ENCODE data around the gene EAF2. TPM values are rescaled to one million over a fixed set of nuclear protein-coding genes. Genes with fewer than 3 reads are reported as not detected.
"Not testable (repeated sequence)": the region's sequence is repeated elsewhere in the genome, so short reads cannot be mapped to it uniquely, and the experiment has no call there.

EAF2 gene
- total RNA-seq, 1 donor from 2014 or later = 14.5 TPM

DNA sequence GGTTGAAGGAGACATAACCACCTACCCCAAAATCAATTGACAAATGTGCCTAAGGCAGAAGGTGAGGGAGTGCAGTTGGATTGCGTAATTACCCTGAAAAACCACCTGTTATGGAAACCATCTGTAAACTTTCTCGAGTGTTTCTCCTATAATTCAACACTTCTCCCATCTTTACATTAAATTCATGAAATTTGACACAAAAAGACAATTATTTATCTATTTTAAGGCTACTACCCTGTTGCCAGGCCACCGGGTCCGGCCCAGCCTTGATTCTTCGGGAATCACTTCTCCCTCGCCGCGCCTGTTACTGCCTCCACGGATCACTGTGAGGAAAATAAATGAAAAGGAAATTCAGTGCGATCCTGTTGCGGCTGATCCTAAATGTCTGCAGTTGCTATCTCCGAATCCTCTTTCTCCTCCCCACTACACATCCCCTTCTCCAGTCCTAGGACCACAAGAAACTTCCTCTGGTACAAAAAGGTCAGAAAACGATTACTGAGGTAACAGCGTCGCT, 795 bp upstream of the EAF2 start:
- no peaks in the 10 kb centered on the region for H3K9me3 Mint-ChIP-seq
- peaks cover 44% of the 10 kb centered on the region for H3K4me1 Mint-ChIP-seq
- peak overlapping the region; percentile 96 for H3K27ac Mint-ChIP-seq
- H3K27me3 Mint-ChIP-seq = no peaks in the 10 kb centered on the region
- peak; percentile 69 for DNase-seq
- intact Hi-C loops (cut with micrococcal nuclease) = loop anchor here (2.0 to 10.0 kb wide), 2 partner anchors 421 to 551 kb away; partner anchors contain the start of gene FAM162A
- H3K36me3 Mint-ChIP-seq (ENCODE audit: low read depth) = peaks cover 33% of the 10 kb centered on the region
- H3K4me3 Mint-ChIP-seq = peak overlapping the region; percentile 90

DNA sequence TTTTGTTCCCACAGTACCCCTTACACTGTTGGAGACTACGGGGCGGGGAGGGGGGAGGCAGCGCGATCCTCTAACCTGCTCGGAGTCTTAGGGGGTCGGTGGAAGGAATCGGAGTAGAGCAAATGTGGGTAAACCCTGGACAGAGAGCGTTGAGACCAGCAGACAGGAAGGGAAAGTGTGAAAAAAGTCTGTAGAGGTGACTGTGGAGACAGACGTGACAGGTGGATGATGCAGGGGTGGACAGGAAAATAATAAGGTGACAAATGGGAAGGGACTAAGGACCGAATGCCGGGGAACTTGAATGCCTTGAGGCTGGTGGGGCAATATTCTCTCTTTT, 424 bp downstream of the EAF2 start:
- H3K27ac Mint-ChIP-seq = peak overlapping the region; percentile 96
- no peak for DNase-seq
- H3K27me3 Mint-ChIP-seq = no peaks in the 10 kb centered on the region
- H3K4me3 Mint-ChIP-seq = peak overlapping the region; percentile 90
- peaks cover 35% of the 10 kb centered on the region for H3K36me3 Mint-ChIP-seq (ENCODE audit: low read depth)
- peaks cover 41% of the 10 kb centered on the region for H3K4me1 Mint-ChIP-seq
- H3K9me3 Mint-ChIP-seq = no peaks in the 10 kb centered on the region
- intact Hi-C loops (cut with micrococcal nuclease) = loop anchor here (1.0 to 10.0 kb wide), 7 partner anchors 86 to 549 kb away; partner anchors contain the start of genes FAM162A, GOLGB1 and HCLS1

DNA sequence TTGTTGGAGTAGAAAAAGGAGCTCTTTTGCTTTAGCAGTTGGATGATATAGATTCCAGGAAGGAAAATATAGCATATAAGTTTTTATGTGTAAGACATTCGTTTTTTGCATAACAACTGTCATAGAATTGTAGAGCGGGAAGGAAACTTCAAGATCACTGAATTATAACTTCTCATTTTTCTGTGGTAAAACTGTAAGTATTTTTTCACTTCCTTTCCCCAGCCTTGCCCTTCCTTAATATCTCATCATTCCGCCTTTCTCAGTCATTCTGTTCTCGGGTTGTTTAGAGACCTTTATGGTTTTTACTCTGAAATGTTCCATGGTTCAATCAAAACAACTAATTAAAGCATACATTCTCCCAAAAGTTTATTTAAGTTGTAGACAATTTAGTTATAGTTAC, 1.1 kb downstream of the EAF2 start:
- H3K27ac Mint-ChIP-seq = peak overlapping the region; percentile 96
- no peak for DNase-seq
- H3K27me3 Mint-ChIP-seq = no peaks in the 10 kb centered on the region

DNA sequence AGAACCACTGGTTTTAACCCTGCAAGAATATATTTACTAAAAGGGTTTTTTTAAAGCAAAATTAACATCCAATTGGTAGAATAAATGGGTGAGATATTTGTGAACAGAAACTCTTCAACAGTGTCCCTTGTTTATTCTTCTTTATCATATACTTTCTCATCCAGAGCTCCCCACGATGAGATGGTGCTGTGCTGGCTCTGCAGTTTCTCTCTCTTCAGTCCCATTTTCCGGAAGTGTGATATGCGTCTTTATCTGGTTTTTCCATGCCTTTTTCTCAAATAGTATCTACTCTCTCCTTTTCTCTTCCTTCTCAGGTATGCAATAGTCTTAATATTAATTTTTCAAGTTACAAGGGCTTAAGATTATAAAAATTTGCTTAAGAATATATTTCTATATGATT, 1.5 kb downstream of the EAF2 start:
- Mint-ChIP-seq H3K27me3 (no peaks in the 10 kb centered on the region), H3K4me3 (peak overlapping the region; percentile 90), H3K9me3 (no peaks in the 10 kb centered on the region), H3K36me3 (ENCODE audit: low read depth) (peaks cover 31% of the 10 kb centered on the region), H3K27ac (peak overlapping the region; percentile 96), H3K4me1 (peaks cover 34% of the 10 kb centered on the region)
- no peak for DNase-seq
- intact Hi-C loops (cut with micrococcal nuclease) = loop anchor here (5.0 to 10.0 kb wide), 2 partner anchors 266 to 418 kb away; no protein-coding TSS in a partner anchor

More for the DNA sequence above, 1.1 kb downstream of the EAF2 start:
- peaks cover 36% of the 10 kb centered on the region for H3K4me1 Mint-ChIP-seq
- peaks cover 34% of the 10 kb centered on the region for H3K36me3 Mint-ChIP-seq (ENCODE audit: low read depth)
- H3K4me3 Mint-ChIP-seq = peak overlapping the region; percentile 90
- intact Hi-C loops (cut with micrococcal nuclease) = loop anchor here (5.0 to 10.0 kb wide), 2 partner anchors 266 to 419 kb away; no protein-coding TSS in a partner anchor
- no peaks in the 10 kb centered on the region for H3K9me3 Mint-ChIP-seq

DNA sequence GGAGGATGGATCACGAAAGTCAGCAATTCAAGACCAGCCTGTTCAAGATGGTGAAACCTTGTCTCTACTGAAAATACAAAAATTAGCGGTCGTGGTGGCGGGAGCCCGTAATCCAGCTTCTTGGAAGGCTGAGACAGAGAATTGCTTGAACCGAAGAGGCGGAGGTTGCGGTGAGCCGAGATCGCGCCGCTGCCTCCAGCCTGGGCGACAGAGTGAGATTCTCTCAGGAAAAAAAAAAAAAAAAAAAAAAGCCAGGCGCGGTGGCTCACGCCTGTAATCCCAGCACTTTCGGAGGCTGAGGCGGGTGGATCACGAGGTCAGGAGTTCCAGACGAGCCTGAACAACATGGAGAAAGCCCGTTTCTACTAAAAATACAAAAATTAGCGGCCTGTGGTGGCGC, 5.0 kb downstream of the EAF2 start:
- Mint-ChIP-seq H3K36me3 (ENCODE audit: low read depth) (peaks cover 10% of the 10 kb centered on the region), H3K4me3 (no peak overlapping the region), H3K27ac (no peak overlapping the region), H3K9me3 (no peaks in the 10 kb centered on the region), H3K4me1 (peaks cover 20% of the 10 kb centered on the region), H3K27me3 (no peaks in the 10 kb centered on the region)
- intact Hi-C loops (cut with micrococcal nuclease) = loop anchor here (5.0 to 10.0 kb wide), 2 partner anchors 262 to 415 kb away; no protein-coding TSS in a partner anchor
- no peak for DNase-seq

DNA sequence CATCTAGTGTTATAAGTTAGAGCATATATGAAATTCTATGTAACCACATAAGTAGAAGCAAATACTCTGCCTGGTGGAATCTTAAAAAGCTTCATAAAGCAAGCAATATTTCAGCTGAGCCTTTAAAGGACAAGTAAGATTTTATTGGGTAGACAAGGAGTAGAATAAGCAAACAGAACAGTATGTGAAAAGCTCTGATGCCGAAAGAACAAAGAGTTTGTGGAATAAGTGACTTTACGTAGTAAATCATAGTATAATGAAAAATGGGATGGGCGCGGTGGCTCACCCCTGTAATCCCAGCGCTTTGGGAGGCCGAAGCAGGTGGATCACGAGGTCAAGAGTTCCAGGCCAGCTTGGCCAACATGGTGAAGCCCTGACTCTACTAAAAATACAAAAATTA, 9.9 kb downstream of the EAF2 start:
- intact Hi-C loops (cut with micrococcal nuclease) = no loop called here
- H3K27me3 Mint-ChIP-seq = no peaks in the 10 kb centered on the region

DNA sequence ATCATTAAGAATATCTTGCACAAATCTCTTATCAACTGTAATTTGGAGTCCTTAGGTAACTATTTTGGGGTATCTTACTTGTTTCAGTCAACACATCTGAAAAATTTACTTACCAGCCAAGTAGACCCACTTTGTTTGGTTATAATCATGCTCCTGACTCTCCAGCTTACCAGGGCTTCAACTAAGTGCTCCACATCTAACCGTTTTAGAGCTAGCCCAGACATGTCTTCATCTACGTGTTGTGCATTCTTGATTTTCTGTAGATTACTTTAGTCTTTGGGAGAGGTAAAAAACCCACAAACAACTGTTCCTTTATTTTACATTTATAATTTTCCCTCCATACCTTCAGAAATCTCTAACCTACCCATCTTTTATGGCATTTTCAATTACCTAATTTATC, 17.2 kb downstream of the EAF2 start:
- Mint-ChIP-seq H3K27me3 (no peaks in the 10 kb centered on the region), H3K27ac (no peak overlapping the region), H3K9me3 (no peaks in the 10 kb centered on the region), H3K4me3 (no peak overlapping the region), H3K36me3 (ENCODE audit: low read depth) (peaks cover 16% of the 10 kb centered on the region), H3K4me1 (no peaks in the 10 kb centered on the region)
- DNase-seq = no peak
- intact Hi-C loops (cut with micrococcal nuclease) = no loop called here

More for the DNA sequence above, 9.9 kb downstream of the EAF2 start:
- peaks cover 14% of the 10 kb centered on the region for H3K36me3 Mint-ChIP-seq (ENCODE audit: low read depth)
- DNase-seq = no peak
- no peaks in the 10 kb centered on the region for H3K4me1 Mint-ChIP-seq
- H3K4me3 Mint-ChIP-seq = no peak overlapping the region
- H3K9me3 Mint-ChIP-seq = no peaks in the 10 kb centered on the region
- H3K27ac Mint-ChIP-seq = no peak overlapping the region

DNA sequence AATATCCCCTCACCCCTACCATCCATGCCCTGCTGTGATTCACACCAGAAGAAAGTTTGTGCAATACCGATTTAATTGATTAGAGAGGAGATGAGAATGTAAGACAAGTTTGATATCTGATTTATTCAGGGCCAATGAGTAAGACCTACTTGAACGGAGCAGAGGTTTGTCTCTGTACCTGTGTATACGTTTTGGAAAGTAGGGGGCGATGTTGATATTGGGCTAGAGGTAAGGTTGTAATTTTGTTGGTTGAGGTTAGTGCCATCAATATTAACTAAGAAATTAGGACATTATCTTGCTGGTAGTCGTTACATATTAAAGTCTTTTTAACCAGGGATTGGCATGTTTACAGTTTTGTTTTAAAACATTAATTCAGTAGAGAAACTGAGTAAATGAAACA, 20.5 kb downstream of the EAF2 start:
- Mint-ChIP-seq H3K27me3 (no peaks in the 10 kb centered on the region), H3K36me3 (ENCODE audit: low read depth) (peaks cover 26% of the 10 kb centered on the region), H3K4me3 (no peak overlapping the region), H3K4me1 (no peaks in the 10 kb centered on the region), H3K9me3 (no peaks in the 10 kb centered on the region), H3K27ac (no peak overlapping the region)
- intact Hi-C loops (cut with micrococcal nuclease) = no loop called here
- no peak for DNase-seq

DNA sequence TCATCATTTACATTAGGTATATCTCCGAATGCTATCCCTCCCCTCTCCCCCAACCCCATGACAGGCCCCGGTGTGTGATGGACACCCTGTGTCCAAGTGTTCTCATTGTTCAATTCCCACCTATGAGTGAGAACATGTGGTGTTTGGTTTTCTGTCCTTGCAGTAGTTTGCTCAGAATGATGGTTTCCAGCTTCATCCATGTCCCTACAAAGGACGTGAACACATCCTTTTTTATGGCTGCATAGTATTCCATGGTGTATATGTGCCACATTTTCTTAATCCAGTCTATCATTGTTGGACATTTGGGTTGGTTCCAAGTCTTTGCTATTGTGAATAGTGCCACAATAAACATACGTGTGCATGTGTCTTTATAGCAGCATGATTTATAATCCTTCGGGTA, 22.8 kb downstream of the EAF2 start:
- intact Hi-C loops (cut with micrococcal nuclease); H3K4me1 Mint-ChIP-seq; H3K9me3 Mint-ChIP-seq: not testable (repeated sequence)

DNA sequence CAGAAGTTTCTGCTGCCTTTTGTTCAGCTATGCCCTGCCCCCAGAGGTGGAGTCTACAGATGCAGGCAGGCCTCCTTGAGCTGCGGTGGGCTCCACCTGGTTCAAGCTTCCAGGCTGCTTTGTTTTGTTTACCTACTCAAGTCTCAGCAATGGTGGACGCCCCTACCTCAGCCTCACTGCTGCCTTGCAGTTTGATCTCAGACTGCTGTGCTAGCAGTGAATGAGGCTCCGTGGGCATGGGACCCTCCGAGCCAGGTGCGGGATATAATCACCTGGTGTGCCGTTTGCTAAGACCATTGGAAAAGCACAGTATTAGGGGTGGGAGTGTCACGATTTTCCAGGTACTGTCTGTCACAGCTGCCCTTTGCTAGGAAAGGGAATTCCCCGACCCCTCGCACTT, 28.2 kb downstream of the EAF2 start:
- DNase-seq; intact Hi-C loops (cut with micrococcal nuclease): not testable (repeated sequence)
- peaks cover 25% of the 10 kb centered on the region for H3K36me3 Mint-ChIP-seq (ENCODE audit: low read depth)

More for the DNA sequence above, 22.8 kb downstream of the EAF2 start:
- not testable (repeated sequence) for H3K27ac Mint-ChIP-seq, DNase-seq, H3K27me3 Mint-ChIP-seq, H3K4me3 Mint-ChIP-seq
- H3K36me3 Mint-ChIP-seq (ENCODE audit: low read depth) = peaks cover 29% of the 10 kb centered on the region

DNA sequence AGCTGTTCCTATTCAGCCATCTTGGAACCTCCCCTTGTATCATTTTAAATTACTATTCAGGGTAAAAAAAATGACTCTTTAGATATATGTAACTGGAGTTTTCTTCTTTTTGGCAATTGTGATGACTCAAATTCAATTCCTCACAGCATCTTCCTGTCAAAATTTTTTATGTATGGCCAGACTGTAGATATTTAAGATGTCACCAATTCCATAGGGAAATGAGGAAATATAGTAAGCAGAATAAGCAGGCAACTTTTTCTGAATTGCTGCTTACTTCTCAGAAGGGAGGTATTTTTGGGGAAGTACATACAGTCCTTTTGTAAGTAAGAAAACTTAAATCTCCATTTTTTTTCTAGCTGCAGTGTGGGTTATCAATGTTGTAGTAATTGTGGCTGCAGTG, 28.8 kb downstream of the EAF2 start:
- no peaks in the 10 kb centered on the region for H3K27me3 Mint-ChIP-seq
- H3K4me3 Mint-ChIP-seq = no peak overlapping the region
- peaks cover 2% of the 10 kb centered on the region for H3K4me1 Mint-ChIP-seq
- peaks cover 22% of the 10 kb centered on the region for H3K36me3 Mint-ChIP-seq (ENCODE audit: low read depth)
- intact Hi-C loops (cut with micrococcal nuclease) = no loop called here
- no peaks in the 10 kb centered on the region for H3K9me3 Mint-ChIP-seq
- no peak for DNase-seq
- H3K27ac Mint-ChIP-seq = no peak overlapping the region

More for the DNA sequence above, 28.2 kb downstream of the EAF2 start:
- not testable (repeated sequence) for H3K9me3 Mint-ChIP-seq, H3K4me3 Mint-ChIP-seq, H3K27ac Mint-ChIP-seq, H3K4me1 Mint-ChIP-seq, H3K27me3 Mint-ChIP-seq

DNA sequence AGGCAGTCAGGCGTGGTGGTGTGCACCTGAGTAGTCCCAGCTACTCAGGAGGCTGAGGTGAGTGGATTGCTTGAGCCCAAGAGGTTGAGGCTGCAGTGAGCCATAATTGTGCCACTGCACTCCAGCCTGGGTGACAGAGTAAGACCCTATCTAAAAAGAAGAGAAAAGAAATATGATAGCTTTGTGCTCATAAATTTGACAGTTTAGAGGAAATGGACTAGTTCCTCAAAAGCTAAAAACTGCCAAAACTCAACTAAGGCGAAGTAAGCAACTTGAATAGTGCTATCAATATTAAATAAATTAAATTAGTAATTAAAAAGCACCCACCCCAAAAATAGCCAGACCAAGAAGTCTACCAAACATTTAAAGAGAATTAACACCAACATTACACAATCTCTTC, 34.7 kb downstream of the EAF2 start:
- intact Hi-C loops (cut with micrococcal nuclease) = no loop called here
- DNase-seq = no peak
- Mint-ChIP-seq H3K4me1 (no peaks in the 10 kb centered on the region), H3K4me3 (no peak overlapping the region), H3K27me3 (no peaks in the 10 kb centered on the region), H3K27ac (no peak overlapping the region), H3K9me3 (peaks cover 6% of the 10 kb centered on the region), H3K36me3 (ENCODE audit: low read depth) (peaks cover 14% of the 10 kb centered on the region)

DNA sequence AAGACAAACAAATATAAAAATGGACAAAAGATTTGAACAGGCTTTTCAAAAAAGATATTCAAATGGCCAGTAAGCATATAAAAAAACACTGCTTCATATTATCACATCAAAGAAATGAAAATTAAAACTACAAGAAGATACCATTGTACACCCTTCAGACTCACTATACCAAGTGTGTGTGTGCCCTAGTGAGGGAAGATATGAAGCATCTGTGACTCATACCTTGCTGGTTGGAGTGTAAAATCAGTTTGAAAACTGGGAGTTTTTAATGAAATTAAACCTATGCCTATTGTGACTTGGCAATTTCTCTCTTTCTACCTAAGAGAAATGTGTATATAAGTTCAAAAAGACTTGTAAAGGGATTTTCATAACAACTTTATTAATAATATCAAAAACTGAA, 35.7 kb downstream of the EAF2 start:
- Mint-ChIP-seq H3K4me1 (no peaks in the 10 kb centered on the region), H3K36me3 (ENCODE audit: low read depth) (peaks cover 14% of the 10 kb centered on the region), H3K9me3 (peaks cover 6% of the 10 kb centered on the region), H3K4me3 (no peak overlapping the region), H3K27ac (no peak overlapping the region), H3K27me3 (no peaks in the 10 kb centered on the region)
- intact Hi-C loops (cut with micrococcal nuclease) = no loop called here
- DNase-seq = no peak

DNA sequence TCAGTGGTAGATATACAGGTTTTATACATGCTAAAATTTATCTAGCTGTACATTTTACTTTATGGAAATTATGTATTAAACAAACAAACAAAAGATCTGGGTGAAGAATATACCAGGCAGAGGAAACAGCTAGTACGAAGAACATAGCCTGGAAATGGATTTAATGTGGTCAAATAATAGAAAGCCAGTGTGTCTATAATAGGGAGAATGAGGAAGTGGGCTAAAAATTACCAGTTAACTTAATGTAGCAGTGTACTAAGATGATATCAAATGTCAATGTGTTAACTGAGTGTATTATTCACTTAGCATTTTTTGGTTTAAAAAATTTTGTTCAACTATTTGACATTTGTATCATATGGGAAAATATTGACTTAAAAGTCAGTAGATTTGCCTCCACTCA, 36.4 kb downstream of the EAF2 start:
- H3K4me1 Mint-ChIP-seq = no peaks in the 10 kb centered on the region
- H3K36me3 Mint-ChIP-seq (ENCODE audit: low read depth) = peaks cover 10% of the 10 kb centered on the region
- no peak overlapping the region for H3K27ac Mint-ChIP-seq
- no peak overlapping the region for H3K4me3 Mint-ChIP-seq
- H3K9me3 Mint-ChIP-seq = peaks cover 6% of the 10 kb centered on the region
- no peak for DNase-seq
- intact Hi-C loops (cut with micrococcal nuclease) = no loop called here
- H3K27me3 Mint-ChIP-seq = no peaks in the 10 kb centered on the region

DNA sequence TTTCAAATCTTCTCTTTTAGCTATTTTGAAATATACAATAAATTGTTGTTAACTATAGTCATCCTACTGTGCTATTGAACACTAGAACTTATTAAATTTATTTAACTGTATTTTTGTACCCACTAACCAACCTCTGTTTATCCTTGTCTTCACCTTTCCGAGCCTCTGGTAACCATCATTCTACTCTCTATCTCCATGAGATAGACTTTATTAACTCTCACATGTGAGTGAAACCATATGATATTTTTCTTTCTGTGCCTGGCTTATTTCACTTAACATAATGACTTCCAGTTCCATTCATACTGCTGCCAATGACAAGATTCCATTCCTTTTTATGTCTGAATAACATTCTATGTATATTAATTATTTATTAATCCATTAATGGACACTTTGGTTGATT, 43.4 kb downstream of the EAF2 start:
- Mint-ChIP-seq H3K4me3 (no peak overlapping the region), H3K4me1 (no peaks in the 10 kb centered on the region), H3K27me3 (no peaks in the 10 kb centered on the region), H3K27ac (no peak overlapping the region), H3K36me3 (ENCODE audit: low read depth) (peaks cover 1% of the 10 kb centered on the region), H3K9me3 (peaks cover under 1% of the 10 kb centered on the region)
- no peak for DNase-seq
- intact Hi-C loops (cut with micrococcal nuclease) = no loop called here

Data from activated CD4-positive, alpha-beta T cell treated with anti-CD3 and anti-CD28 coated beads, Interleukin-2, amount 10 ng/mL, durations not matched to agents 24 days and 14 days (primary cell).